ENCODE results near the gene DOCK6.

Gene DOCK6

GRCh38 chr19:11247391-11247790 lies 14.9 kb downstream of the DOCK6 start:
- no peak for DNase-seq (ENCODE audit: low read depth)

- no peak for DNase-seq (ENCODE audit: low read depth)
These were observed 15.4 kb downstream of the DOCK6 start for GRCh38 chr19:11246941-11247340.

DNA sequence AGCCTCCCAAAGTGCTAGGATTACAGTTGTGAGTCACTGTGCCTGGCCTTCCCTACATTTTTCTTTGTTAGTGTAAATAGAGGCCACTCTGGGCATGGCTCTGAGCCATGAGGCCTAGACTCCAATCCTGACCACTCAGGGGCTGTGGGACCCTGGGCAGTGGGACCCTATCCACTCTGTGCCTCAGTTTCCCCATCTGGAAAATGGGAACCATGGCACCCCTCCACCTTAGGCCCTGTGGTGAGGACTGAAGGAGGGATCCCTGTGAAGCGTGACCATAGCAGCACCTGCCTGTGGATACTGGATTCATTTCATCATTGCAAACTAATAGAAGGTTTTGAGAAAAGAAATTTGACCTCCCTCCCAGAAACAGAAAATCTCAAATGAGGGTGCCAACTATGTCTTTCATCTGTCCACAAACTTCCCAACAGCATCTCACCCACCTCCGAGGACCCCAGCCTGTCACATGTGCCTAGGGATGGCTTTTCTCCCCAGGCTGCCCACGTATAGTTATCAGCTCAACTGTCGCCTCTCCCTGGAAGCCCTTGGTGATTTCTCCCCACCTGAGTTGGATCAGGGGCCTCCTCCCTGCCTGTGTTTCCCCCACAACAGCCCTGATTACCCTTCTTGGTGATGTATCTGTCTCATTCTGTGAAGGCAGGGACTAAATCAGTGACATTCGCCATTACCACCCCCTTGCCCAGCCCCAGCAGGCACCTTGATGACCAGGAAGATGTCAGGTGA lies 17.3 kb downstream of the DOCK6 start:
- no peak for DNase-seq (ENCODE audit: low read depth)

DNA sequence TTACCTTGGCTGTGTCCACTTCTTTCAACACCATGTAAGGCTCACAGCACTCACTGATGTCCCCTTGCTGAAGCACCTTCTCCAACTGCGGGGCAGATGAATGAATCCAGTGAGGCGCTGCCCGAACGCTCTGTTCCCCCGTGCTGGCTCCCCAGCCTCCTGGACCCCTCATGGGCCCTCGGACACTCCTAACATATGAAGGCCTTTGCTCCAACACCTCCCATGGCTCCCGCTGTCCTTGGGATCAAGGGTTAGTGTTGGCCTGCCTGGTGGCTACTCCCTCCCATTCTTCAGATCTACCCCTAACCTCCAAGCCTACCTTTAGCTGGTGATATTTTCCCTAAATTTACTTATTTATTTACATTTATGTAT lies 18.5 kb downstream of the DOCK6 start:
- no peak for DNase-seq (ENCODE audit: low read depth)

DNA sequence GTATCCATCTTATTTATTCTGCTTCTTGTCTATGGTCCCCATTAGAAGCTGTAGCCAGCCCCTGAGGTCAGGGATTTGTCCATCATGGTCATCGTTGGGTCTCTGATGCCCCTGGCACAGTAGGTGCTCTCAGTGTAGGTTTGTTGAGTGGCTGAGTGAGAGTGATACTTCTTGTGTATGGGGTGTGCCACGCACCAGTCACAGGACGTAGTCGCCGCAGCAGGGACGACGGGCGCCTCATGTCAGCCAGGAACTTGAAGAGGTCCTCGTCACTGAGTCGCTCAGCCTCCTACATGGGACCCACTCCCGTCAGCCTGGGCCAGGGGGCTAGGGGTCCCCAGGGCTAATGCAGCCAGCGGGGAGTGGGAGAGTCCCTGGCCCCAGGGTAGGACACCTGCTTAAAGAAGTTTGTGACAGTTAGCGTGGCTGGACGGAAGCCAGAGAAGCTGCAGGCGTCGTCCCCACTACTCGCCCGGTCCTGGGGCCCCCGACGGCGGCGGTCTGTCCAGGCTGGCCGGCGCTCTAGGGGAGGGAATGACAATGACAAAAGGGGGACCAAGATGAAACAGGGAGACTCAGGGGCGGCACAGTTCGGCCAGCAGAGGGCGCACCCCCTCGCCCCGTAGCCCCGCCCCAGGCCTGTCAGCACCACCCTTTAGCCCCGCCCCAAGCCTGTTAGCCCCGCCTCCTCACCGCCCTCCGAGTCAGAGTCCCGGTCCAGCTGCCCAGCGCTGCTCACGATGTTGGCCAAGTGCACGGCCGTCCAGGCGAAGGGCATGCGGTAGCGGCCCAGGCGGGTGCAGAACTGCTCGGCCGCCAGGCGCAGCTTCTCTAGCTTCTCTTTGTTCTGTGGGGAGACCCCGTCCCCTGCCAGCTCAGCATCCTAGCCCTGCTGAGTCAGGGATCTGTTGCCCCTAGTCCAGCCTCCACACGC lies 19.2 kb downstream of the DOCK6 start:
- peak; percentile 80 for DNase-seq (ENCODE audit: low read depth)

- no peak for DNase-seq (ENCODE audit: low read depth)
These were observed 20.3 kb downstream of the DOCK6 start for GRCh38 chr19:11242025-11242424.

- DNase-seq (ENCODE audit: low read depth) = no peak
These were observed 22.3 kb downstream of the DOCK6 start for GRCh38 chr19:11240008-11240444.

DNA sequence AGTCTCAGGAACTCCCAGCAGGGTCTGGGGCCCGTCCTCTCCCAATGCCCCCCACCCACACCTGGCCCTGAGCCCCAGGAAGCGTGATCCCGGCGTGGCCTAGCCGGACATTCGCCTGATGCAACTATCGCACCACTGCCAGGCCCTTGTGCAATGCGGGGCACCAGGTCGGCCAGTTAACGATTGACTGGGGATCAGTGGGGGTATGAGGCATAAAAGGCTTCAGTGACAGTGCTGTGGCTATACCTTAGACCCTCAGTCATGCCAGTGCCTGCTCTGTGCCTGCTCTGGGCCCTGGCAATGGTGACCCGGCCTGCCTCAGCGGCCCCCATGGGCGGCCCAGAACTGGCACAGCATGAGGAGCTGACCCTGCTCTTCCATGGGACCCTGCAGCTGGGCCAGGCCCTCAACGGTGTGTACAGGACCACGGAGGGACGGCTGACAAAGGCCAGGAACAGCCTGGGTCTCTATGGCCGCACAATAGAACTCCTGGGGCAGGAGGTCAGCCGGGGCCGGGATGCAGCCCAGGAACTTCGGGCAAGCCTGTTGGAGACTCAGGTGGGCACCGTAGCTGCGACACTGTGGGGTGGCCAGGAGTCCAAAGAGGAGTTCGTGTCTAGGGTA lies 22.8 kb downstream of the DOCK6 start, which contains the start of gene ANGPTL8:
ANGPTL8 (plus strand) TSS at position 243 of the 624 bp plus-strand sequence; CDS start at position 262, 19 bp downstream.
- DNase-seq (ENCODE audit: low read depth) = no peak

DNA sequence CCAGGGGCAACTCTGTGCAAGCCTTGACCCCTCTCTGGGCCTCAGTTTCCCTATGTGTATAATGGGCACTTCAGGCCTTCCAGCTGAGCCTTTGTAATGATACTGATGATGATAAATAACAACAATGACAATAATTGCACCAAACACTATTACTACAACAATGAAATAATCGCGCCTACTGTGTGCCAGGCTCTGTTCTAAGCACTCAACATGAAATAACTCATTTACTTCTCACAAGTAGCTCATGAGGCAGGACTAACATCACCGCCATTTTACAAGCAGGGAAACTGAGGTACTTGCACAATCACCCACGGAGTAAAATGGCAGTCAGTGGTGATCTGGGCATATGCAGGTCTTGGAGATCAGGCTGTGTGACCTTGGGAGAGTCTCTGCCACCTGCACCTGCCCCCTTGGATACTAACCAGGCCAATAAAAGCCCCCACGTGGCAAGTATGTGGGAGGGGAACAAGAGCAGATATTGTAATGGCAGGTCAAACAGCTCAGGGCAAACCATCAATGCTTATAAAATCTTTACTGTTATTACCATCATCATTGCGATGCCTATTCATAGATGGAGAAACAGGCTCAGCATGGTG lies 23.4 kb downstream of the DOCK6 start:
- no peak for DNase-seq (ENCODE audit: low read depth)

DNA sequence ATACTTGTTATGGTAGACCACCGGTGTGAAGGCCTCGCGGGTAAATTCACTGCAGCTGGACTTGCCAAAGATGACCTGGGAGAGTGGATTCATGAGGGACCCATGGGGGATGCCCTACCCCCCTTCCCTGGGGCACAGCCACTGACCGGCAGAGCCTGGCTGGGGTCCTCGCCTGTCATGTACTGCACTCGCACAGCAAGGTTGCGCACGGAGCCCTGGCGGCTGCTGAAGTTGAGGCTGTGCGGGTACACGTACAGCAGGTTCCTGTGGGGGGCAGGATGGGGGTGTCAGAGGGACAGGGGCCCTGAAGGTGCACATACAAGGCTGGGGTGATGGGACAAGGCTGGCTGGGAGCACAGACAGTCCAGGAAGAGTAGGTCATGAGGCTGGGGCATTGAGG lies 24.3 kb downstream of the DOCK6 start:
- no peak for DNase-seq (ENCODE audit: low read depth)

DNA sequence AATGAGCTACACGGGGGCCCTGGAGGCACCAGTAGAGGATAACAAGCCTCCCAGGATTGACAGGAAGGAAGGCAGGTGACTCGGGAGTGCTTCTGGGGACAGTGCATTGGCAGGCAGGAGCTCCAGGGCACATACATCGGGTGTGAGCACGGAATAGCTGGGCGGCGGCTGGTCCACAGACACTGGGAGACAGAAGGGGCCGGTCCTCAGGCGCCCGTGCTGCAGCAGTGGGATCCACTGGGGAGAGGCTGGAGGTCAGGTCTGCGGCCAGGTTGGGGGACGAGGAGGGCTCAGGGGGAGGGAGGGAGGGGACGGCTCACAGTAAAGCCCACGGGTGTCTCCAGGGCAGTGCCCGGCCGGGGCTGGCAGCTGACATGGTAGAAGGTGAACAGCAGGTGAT lies 25.0 kb downstream of the DOCK6 start:
- no peak for DNase-seq (ENCODE audit: low read depth)

DNA sequence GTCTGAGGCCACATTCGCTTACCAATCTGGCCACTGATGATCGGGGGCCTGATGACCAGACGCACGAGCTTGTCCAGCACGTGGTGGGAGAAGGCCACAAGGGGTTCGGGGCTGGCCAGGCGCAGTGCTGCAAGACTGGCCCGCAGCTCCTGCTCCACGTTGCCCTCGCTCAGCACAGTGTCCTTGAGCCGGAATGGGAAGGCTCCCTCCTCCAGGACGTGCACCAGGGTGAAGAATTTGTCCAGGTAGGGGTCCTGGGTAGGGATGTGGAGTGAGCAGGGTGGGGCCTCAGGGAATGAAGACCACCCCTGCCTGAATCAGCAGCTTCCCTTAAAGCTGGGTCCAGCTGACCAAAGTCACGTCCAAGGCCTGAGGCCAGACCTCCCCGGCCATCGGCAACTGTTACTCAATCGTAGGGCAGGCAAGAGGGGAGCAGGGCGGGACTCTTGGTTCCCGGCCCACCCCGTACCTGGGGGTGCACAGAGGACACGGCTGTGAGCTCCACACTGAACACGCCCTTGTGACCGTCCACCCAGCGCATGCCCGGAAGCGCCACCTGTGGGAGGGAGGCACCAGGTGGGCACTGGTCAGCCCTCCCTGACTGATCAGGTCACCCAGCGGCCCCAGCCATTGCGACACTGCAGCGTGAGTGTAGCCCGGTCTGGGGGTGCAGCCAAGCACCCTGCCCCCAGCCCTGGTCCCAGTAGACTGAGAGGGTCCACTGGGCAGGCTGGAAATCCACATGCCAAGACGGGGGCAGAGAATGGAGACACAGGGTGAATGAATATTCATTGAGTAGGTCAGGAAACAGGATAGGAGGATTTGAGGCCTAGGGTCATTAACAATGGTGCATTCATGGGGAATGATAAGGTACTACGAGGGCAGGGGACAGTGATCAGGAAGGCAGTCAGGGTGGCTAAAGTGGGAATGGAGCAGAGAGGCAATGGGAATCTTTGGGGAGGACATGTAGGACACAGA lies 25.7 kb downstream of the DOCK6 start:
- DNase-seq (ENCODE audit: low read depth) = no peak

GRCh38 chr19:11234486-11235075 lies 27.7 kb downstream of the DOCK6 start:
- DNase-seq (ENCODE audit: low read depth) = no peak

- no peak for DNase-seq (ENCODE audit: low read depth)
These were observed 29.3 kb downstream of the DOCK6 start for GRCh38 chr19:11233073-11233472.

DNA sequence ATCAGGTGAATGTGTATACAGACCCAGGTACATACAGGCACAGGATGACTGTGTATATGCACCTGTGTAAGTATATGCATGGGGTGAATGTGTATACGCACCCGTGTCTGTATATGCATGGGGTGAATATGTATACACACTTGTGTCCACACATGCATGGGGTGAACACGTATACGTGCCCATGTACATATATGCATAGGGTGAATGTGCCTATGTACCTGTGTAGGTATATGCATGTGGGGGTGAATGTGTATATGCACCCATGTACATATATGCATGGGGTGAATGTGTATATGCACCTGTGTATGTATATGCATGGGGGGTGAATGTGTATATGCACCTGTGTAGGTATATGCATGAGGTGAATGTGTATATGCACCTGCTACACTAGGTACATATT lies 29.8 kb downstream of the DOCK6 start:
- no peak for DNase-seq (ENCODE audit: low read depth)

GRCh38 chr19:11230621-11231386 lies 31.5 kb downstream of the DOCK6 start:
- DNase-seq (ENCODE audit: low read depth) = no peak

- no peak for DNase-seq (ENCODE audit: low read depth)
These were observed 35.0 kb downstream of the DOCK6 start for GRCh38 chr19:11227195-11227886.

- no peak for DNase-seq (ENCODE audit: low read depth)
These were observed 35.6 kb downstream of the DOCK6 start for GRCh38 chr19:11226716-11227166.

GRCh38 chr19:11225815-11226214 lies 36.5 kb downstream of the DOCK6 start:
- no peak for DNase-seq (ENCODE audit: low read depth)

All from fibroblast of gingiva (primary cell).